SK-N-MC (cell line): ENCODE results near the gene AOAH.

Experiments used
- EZH2 ChIP-seq: fragments of 200-600 bp; sonication (generic); IDR thresholded peaks from one replicate; pipeline ENCODE4 v1.6.1; 2017; ENCODE audit warnings: antibody characterized with exemption
- POLR2AphosphoS5 ChIP-seq: IDR thresholded peaks from 2 replicates; pipeline ENCODE4 v1.6.1; 2012; ENCODE audit warnings: mild to moderate bottlenecking, low read depth, low read length, borderline replicate concordance

- no peak for TF ChIP-seq POLR2AphosphoS5
- TF ChIP-seq EZH2: no peak
Observed at GRCh38 chr7:36597090-36597773, 127.1 kb downstream of the AOAH start.
